ENCODE measurements around the gene TRIM17. TPM values are rescaled to one million over a fixed set of nuclear protein-coding genes. Genes with fewer than 3 reads are reported as not detected.

TRIM17 gene
- total RNA-seq, 1 donor from 2014 or later = 2.4 TPM

DNA sequence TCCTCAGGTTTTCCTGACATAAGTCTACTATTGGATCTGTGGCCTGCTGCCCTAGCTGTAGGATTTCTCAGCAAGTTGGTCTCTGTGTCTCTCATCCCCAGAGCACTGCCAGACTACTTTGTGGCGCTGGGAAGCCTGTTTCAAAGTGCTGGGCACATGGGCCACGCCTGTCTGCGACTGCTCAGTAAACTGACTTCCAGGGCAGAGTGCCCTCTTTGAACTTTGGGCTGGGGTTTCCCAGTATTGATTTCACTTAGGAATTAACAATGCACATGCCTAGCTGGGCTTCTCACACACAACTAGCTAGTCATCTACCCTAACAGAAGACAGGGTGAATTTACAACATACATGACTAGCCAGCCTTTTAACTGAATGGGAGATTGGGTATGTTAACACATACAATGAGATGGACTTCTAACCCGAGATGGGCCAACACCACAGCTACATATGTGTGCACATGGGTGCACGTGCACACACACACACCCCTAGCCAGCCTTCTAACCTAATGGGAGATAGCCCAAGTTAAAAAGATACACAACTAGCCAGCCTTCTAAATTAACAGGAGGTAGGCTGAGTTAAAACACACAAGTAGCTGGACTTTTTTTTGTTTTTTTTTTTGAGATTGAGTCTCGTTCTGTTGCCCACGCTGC is 6.9 kb upstream of the TRIM17 start:
- intact Hi-C loops (cut with micrococcal nuclease) = no loop called here

- intact Hi-C loops (cut with micrococcal nuclease) = no loop called here
Observed at GRCh38 chr1:228420968-228421826, 4.5 kb upstream of the TRIM17 start.

- intact Hi-C loops (cut with micrococcal nuclease) = no loop called here
Observed at GRCh38 chr1:228417483-228418203, 982 bp upstream of the TRIM17 start.

- intact Hi-C loops (cut with micrococcal nuclease) = no loop called here
Observed at GRCh38 chr1:228417061-228417460, 400 bp upstream of the TRIM17 start.

DNA sequence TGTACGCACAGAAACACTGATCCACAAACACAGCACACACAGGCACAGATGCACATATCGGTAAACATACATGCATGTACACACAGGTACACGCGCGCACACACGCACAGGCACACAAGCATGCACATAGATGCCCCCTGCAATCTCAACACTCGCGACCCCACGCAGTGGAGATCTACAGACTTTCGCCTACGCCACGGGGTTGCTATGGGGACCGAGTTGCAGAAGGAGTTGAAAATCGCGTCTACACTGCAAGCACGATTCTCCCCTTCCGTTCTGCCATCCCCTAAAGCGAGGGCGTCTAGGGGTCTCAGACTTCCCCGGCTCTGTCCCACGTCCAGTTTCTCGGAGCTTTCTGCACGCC is 826 bp downstream of the TRIM17 start:
- intact Hi-C loops (cut with micrococcal nuclease) = loop anchor here (1.0 kb wide), 2 partner anchors 9 to 41 kb away; a partner anchor contains a TSS

DNA sequence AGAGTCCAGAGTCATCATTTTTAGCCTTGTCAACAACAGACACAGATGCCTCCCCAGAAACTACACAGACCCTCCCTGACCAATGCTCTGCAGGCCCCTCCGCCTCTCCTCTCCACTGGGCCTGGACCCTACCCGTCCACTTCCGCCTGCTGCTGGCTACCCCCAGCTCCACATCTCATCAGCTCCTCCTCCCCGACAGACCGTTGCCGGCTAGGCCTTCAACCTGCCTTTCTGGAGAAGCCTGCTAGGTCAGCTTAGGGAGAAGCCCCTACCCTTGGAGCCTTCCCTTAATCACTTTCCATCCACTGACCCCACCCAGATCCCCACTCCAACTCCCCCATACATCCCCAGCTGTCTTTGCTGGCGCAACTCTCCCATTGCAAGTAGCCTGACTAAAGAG is 1.4 kb downstream of the TRIM17 start:
- intact Hi-C loops (cut with micrococcal nuclease) = no loop called here

DNA sequence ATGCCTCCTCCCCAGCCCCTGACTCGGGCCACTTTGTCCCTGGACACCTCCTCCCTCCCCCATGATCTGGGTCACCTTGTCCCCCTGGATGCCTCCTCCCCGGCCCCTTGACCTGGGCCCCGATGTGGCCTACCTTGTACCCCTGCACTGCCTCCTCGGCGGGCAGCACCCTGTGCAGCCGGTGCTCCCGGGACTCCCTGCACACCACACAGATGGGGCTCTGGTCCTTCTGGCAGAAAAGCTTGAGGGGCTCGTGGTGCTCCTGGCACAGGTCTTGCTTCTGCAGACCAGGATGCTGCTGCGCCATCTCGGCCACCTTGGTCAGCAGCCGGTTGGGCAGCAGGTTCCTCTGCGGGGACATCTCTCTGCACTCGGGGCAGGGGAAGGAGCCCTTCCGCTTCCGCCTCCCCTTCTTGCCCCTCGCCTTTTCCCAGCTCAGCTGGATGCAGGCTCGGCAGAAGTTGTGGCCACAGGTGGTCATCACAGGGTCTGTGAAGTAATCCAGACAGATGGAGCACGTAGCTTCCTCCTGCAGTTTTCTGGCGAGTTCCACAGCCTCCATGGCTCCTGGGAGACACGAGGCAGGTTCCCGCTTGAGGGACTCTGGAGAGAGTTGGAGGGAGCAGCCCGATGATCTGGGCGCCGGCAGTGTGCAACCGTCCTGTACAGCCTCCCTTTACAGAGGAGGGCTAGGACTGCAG is 2.0 kb downstream of the TRIM17 start:
- intact Hi-C loops (cut with micrococcal nuclease) = no loop called here

DNA sequence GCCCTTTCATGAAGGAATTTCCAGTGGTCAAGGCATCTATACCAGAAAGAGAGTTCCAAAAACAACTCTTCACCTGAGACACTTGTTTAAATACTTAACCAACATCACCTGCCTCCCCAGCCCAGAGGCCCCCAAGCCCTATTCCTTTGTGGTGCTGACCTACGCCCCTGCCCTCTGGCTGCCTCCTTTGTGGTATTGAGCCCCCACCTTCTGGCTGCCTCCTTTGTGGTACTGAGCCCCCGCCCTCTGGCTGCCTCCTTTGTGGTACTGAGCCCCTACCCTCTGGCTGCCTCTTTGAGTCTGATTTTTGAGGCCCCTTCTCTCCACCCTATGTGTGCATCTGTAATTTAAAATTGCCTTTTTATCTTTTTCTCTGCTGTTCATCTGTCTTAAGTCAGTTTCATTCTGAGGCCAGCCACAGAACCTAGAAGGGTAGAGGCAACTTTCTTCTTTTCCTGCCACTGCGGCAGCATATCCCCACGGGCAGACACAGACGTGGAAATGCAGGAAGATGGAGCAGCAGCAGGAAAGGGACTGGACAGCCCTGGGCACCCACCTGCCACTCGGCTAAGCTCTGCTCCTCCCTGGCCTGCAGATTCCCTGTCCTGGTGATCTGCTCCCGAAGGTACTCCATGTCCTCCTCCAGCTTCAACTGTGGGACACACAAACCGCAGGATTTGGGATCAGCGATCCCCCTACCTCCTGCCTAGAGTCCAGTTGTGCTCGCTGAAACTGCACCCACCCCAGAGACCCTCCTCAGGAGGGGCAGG is 3.2 kb downstream of the TRIM17 start:
- intact Hi-C loops (cut with micrococcal nuclease) = no loop called here

GRCh38 chr1:228411548-228412430 is 4.9 kb downstream of the TRIM17 start:
- intact Hi-C loops (cut with micrococcal nuclease) = no loop called here

DNA sequence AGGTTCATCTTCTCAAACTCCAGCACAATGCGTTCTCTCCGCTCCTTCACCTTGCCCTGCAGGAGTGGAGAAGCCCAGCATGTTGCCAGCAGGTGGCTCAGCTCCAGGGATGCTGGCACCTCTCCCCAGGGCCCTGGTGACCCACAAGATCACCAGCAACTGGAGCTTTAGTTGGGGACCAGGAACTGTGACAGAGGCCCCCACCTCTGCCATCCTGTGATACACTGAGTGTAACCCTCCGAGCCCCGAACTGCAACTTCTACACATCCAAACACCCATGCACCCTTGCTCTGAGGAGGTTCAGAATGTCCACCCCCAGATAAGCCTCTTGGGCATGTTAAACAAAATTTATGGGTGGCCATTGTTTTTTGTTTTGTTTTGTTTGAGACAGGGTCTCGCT is 5.5 kb downstream of the TRIM17 start:
- intact Hi-C loops (cut with micrococcal nuclease) = no loop called here

DNA sequence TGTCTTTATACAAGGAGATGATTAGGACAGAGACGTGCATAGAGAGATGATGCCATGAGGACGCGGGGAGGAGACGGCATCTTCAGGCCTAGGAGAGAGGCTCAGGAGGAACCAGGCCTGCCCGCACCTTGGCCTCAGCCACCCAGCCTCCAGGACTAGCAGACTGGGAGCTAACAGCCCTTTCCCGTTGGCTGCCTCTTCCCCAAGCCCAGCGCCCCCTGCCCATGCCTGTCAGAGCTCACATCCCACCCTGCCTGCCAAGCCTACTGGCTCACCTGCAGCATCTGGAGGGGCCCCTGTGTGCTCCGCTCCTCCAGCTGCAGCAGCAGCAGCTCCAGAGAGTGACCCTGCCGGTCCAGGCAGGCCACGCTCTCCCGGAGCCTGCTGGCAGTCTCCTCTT is 6.0 kb downstream of the TRIM17 start:
- intact Hi-C loops (cut with micrococcal nuclease) = no loop called here

DNA sequence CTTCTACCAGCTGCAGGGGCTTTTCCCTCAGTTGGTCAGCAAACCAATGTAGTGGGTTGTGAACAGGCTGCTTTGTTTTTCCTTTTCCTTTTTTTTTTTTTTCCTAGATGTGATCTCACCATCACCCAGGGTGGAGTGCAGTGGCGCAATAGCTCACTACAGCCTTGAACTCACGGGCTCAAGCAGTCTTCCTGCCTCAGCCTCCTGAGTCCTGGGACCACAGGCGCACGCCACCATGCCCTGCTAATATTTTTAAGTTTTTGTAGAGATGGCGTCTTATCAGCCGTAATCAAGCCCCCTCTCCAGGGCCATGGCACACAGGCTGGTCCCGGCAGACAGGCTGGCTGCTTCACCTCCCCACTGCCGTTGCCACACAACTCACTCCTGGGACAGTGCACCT is 6.6 kb downstream of the TRIM17 start:
- intact Hi-C loops (cut with micrococcal nuclease) = no loop called here

DNA sequence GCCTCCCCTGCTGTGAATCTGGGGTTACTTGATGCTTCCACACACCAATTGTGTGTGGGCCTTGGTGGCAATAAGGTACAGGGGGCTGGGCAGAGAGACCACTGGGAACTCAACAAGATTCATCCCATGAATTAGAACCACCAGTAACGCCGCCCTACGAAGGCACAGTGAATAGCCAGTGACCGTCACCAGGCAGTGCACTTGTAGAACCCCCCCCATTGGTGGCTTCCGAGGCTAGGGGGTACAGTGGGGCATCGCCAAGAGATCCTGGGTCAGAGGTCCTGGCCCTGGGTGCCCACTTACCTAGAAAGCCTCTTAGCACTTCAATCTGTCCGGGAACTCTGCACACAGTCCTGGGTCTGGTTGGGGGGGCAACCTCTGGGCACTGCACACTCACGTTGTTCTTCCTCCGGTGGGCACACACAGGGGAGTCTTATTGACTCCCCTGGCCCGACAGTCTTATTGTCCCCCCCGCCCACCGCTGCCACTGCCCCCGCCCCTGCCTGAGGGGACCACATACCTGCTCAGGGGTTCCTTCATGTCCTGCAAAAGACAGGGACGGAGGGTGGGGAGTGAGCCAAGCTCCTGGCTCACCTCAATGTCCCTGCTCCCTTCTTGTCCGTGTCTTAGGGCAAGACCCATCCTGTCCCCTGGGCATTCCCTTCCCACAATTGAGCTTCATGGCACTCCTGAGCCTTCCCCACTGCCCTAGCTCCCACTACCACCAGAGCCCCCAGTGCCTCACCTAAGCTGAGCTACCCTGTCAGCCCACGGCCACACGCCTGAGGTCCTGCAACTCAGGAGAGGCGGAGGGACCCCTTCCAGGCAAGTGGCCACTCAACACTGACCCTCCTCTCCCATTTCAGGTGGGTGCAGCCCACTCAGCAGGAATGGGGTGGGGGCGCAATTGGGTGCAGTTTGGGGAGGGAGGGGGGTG is 7.5 kb downstream of the TRIM17 start:
- intact Hi-C loops (cut with micrococcal nuclease) = loop anchor here (5.0 to 10.0 kb wide), 4 partner anchors 672 to 2004 kb away; partner anchors contain the start of genes JMJD4, PARP1 and SNAP47

DNA sequence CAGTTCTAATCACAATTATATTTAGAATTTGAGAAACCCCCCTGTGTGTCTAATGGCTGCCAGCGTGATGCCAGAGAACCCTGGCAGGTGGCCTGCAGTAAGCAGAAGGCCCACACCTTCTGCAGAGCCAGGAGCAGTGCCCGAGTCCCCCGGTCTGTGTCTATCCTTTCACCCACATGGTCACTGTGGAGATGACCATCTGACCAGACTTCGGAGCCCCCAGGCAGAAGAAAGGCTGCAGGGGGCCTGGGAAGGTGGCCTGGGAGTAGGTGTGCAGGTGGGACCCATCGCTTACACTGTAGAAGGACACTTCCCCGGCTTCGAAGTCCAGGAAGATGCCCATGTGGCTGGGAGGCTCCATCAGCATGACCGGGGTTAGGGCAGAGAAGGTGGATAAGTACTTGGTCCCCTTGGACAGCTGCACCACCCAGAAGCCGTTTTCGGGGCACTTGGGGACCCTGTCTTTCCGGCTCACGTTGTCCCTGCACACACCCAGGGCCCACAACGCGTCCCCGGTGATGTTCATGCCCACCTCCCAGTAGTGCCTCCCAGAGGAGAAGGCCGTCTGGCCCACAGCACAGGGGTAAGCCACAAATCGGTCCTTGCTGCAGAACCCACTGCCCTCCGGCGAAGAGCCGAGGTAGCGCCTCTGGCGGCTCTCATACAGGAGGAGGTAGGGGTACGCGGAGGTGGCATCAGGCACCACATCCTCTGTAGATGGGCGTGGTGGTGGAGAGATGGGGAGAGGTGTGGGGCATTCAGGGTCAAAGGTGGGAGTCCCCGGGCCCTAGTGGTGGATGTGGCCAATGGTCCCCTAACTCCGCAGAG is 8.4 kb downstream of the TRIM17 start:
- intact Hi-C loops (cut with micrococcal nuclease) = loop anchor here (5.0 to 10.0 kb wide), 4 partner anchors 671 to 2003 kb away; partner anchors contain the start of genes JMJD4, PARP1 and SNAP47

DNA sequence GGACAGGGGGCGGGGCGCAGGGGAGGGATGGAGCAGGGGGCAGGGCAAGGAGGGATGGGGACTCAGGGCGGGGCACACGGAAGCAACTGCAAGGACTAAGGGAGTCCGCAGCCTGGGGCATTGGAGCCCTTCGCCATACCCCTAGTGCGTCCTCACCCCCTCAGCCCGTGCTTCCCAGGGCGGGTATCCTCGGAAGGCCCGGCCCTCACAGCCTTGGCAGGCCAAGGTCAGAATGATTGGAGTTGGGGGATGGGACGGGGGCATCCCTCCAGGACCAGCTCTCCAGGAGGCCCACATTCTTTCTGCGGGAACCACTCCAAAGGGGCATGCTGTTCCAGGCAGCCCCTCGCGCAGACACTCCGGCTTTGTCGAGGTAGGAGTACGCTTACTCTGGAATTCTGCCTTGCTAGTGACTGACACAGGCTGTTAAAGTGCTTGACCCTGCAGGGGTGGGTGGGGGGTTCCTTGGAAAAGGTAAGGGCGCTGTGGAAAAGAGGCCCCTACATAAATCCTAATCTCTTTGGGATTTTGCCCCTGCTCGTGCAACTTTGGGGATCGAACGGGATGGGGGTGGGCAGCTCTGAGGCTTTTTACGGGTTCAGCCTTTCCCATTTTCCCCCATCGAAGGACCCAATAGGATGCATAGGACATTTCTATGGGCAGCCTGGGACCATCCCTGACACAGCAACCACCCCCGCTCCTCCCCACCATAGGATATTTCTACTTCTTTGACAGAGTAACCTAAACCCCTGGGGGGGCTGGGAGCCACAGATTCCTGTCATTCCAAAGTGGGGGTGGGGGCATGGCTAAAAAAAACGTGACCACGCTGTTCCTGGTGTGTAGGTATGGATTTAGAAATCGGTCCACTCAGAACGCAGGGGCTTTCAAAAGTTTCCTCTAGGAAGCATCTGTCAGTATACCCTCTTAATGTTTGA is 9.3 kb downstream of the TRIM17 start:
- intact Hi-C loops (cut with micrococcal nuclease) = loop anchor here (1.0 to 10.0 kb wide), 13 partner anchors 9 to 2003 kb away; partner anchors contain the start of genes ARF1, COQ8A, IBA57 and JMJD4

- intact Hi-C loops (cut with micrococcal nuclease) = loop anchor here (1.0 to 10.0 kb wide), 11 partner anchors 94 to 2001 kb away; partner anchors contain the start of genes ARF1, COQ8A, GUK1 and JMJD4
Observed at GRCh38 chr1:228405979-228406228, 10.8 kb downstream of the TRIM17 start.
